ENCODE results near the gene GAREM1. TPM values are rescaled to one million over a fixed set of nuclear protein-coding genes. Genes with fewer than 3 reads are reported as not detected.

The GAREM1 gene
- polyA plus RNA-seq, 1 of the 3 experiments (the other 2 are of a cell fraction): 2.8 TPM

DNA sequence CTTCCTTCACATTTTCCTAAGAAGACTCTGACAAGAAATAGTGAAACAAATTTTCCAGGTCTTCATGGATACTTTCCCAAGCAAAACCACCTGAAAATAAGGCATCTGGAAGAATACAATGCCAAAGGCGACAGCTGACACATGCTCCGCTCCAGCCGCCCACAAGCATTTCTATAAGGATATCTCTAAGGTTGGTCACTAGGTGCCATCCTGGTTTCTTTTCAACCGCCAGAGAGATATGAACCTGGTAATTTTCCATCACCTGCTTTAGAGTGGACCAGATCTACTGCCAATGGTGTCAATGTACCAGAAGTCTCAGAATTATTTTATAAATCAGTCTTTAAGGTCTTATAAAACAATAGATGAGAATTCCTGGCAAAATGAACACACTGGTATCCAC lies 97.2 kb downstream of the GAREM1 start:
- Histone ChIP-seq H3K9ac (no peak overlapping the region), H3K9me2 (no peaks in the 10 kb centered on the region), H3K27ac (ENCODE audit: low read depth in 2 of 2, low read length in 1 of 2) (no peak overlapping the region), H3F3A (replicated peaks; ENCODE audit: insufficient read depth) (no peaks in the 10 kb centered on the region), H3K36me3 (replicated peaks in 1 of 2; ENCODE audit: control insufficient read depth in 1 of 2, insufficient read depth in 2 of 2, low read length in 1 of 2) (no peaks in the 10 kb centered on the region), H3K27me3 (ENCODE audit: insufficient read depth) (no peaks in the 10 kb centered on the region), H3K4me1 (ENCODE audit: control insufficient read depth in 1 of 2, insufficient read depth in 2 of 2, low read depth in 1 of 2, low read length in 1 of 2) (peaks cover 2 to 6% of the 10 kb centered on the region in 2 experiments; a peak in 2 of 4 replicates), H4K20me1 (ENCODE audit: insufficient read depth) (no peaks in the 10 kb centered on the region), H3K9me3 (no peaks in the 10 kb centered on the region), H3K4me3 (ENCODE audit: low read depth in 2 of 2, low read length in 1 of 2) (no peak overlapping the region), H3K79me2 (ENCODE audit: insufficient read depth) (no peaks in the 10 kb centered on the region), H3K4me2 (no peak overlapping the region), H2AFZ (ENCODE audit: low read depth) (no peak overlapping the region)
- WGBS (ENCODE audit: low lambda C conversion rate): 90% methylated on average over 4 of the region's 4 CpGs
- POLR2A ChIA-PET: no interaction called here
- CTCF ChIA-PET: interaction anchor here (1.1 kb wide), 1 partner anchor 12 kb away, joined by 3 read pairs; no protein-coding TSS in a partner anchor
- TF ChIP-seq SMC3 (IDR thresholded peaks at IDR 0.05; ENCODE audit: low read depth, low read length) (no peak), FOXM1 (IDR thresholded peaks at IDR 0.05; ENCODE audit: low read depth) (no peak), FOSL2 (IDR thresholded peaks at IDR 0.05; ENCODE audit: borderline replicate concordance, low read depth) (no peak), NFIC (IDR thresholded peaks at IDR 0.05; ENCODE audit: borderline replicate concordance) (no peak), MXI1 (IDR thresholded peaks at IDR 0.05; ENCODE audit: low read depth, low read length) (no peak), RCOR1 (IDR thresholded peaks at IDR 0.05; ENCODE audit: low read length) (no peak), EP300 (IDR thresholded peaks at IDR 0.05; ENCODE audit: borderline replicate concordance in 1 of 2, low read depth in 1 of 2, low read length in 1 of 2) (no peak), RXRA (IDR thresholded peaks at IDR 0.05; ENCODE audit: borderline replicate concordance, low read depth) (no peak), JUND (IDR thresholded peaks at IDR 0.05) (no peak)
- TF ChIP-seq, protein P1, sequence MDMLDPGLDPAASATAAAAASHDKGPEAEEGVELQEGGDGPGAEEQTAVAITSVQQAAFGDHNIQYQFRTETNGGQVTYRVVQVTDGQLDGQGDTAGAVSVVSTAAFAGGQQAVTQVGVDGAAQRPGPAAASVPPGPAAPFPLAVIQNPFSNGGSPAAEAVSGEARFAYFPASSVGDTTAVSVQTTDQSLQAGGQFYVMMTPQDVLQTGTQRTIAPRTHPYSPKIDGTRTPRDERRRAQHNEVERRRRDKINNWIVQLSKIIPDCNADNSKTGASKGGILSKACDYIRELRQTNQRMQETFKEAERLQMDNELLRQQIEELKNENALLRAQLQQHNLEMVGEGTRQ (IDR thresholded peaks at IDR 0.05; ENCODE audit: borderline replicate concordance, low read depth, low read length): no peak
- TF ChIP-seq, protein P2, sequence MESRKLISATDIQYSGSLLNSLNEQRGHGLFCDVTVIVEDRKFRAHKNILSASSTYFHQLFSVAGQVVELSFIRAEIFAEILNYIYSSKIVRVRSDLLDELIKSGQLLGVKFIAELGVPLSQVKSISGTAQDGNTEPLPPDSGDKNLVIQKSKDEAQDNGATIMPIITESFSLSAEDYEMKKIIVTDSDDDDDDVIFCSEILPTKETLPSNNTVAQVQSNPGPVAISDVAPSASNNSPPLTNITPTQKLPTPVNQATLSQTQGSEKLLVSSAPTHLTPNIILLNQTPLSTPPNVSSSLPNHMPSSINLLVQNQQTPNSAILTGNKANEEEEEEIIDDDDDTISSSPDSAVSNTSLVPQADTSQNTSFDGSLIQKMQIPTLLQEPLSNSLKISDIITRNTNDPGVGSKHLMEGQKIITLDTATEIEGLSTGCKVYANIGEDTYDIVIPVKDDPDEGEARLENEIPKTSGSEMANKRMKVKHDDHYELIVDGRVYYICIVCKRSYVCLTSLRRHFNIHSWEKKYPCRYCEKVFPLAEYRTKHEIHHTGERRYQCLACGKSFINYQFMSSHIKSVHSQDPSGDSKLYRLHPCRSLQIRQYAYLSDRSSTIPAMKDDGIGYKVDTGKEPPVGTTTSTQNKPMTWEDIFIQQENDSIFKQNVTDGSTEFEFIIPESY (IDR thresholded peaks at IDR 0.05; ENCODE audit: borderline replicate concordance, low read depth): no peak
- no peak for DNase-seq

DNA sequence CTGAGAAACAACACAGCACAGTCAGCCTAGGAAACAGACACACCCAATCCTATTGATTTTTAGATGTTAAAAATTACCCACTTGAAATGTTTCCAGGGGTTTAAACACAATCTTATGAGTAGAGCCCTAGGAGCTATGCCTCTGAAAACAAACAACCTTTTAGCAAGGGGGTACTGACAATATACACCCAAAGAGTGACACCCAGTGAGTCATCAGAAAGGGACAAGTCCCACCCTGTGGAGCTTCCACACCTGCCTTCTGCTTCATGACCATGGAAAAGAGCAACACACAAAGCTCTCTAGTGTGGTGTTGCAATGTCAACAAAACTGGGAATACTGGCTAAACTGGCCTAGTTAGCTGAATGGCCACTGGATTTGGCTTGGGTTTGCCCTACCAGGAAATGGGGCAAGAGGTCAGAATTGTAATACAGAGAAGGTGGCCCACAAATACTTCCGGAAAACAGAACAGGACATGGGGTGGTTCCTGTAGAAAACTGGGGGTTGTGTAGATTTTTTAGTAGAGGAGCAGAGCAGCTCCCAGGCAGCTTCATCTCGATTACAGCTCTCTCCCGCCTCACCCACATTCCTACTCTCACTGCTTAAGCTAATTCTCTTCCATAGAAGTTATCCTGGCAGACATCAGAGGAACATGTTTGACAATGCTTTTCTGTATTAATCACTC lies 98.2 kb downstream of the GAREM1 start:
- ChIA-PET POLR2A (no interaction called here), CTCF (interaction anchor here (1.4 kb wide), 1 partner anchor 14 kb away, joined by 3 read pairs; no protein-coding TSS in a partner anchor)
- H3K4me1 ChIP-seq (ENCODE audit: control insufficient read depth in 1 of 2, insufficient read depth in 2 of 2, low read depth in 1 of 2, low read length in 1 of 2): peaks cover 2 to 6% of the 10 kb centered on the region in 2 experiments; a peak in 2 of 4 replicates
- no peak overlapping the region for H3K9ac ChIP-seq
- TF ChIP-seq RCOR1 (IDR thresholded peaks at IDR 0.05; ENCODE audit: low read length): no peak
- TF ChIP-seq, protein P3, sequence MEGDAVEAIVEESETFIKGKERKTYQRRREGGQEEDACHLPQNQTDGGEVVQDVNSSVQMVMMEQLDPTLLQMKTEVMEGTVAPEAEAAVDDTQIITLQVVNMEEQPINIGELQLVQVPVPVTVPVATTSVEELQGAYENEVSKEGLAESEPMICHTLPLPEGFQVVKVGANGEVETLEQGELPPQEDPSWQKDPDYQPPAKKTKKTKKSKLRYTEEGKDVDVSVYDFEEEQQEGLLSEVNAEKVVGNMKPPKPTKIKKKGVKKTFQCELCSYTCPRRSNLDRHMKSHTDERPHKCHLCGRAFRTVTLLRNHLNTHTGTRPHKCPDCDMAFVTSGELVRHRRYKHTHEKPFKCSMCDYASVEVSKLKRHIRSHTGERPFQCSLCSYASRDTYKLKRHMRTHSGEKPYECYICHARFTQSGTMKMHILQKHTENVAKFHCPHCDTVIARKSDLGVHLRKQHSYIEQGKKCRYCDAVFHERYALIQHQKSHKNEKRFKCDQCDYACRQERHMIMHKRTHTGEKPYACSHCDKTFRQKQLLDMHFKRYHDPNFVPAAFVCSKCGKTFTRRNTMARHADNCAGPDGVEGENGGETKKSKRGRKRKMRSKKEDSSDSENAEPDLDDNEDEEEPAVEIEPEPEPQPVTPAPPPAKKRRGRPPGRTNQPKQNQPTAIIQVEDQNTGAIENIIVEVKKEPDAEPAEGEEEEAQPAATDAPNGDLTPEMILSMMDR (IDR thresholded peaks at IDR 0.05): no peak
- no peak for TF ChIP-seq EP300 (IDR thresholded peaks at IDR 0.05; ENCODE audit: borderline replicate concordance in 1 of 2, low read depth in 1 of 2, low read length in 1 of 2)
- TF ChIP-seq, protein P4, sequence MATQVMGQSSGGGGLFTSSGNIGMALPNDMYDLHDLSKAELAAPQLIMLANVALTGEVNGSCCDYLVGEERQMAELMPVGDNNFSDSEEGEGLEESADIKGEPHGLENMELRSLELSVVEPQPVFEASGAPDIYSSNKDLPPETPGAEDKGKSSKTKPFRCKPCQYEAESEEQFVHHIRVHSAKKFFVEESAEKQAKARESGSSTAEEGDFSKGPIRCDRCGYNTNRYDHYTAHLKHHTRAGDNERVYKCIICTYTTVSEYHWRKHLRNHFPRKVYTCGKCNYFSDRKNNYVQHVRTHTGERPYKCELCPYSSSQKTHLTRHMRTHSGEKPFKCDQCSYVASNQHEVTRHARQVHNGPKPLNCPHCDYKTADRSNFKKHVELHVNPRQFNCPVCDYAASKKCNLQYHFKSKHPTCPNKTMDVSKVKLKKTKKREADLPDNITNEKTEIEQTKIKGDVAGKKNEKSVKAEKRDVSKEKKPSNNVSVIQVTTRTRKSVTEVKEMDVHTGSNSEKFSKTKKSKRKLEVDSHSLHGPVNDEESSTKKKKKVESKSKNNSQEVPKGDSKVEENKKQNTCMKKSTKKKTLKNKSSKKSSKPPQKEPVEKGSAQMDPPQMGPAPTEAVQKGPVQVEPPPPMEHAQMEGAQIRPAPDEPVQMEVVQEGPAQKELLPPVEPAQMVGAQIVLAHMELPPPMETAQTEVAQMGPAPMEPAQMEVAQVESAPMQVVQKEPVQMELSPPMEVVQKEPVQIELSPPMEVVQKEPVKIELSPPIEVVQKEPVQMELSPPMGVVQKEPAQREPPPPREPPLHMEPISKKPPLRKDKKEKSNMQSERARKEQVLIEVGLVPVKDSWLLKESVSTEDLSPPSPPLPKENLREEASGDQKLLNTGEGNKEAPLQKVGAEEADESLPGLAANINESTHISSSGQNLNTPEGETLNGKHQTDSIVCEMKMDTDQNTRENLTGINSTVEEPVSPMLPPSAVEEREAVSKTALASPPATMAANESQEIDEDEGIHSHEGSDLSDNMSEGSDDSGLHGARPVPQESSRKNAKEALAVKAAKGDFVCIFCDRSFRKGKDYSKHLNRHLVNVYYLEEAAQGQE (IDR thresholded peaks at IDR 0.05; ENCODE audit: low read depth, low read length): no peak
- TF ChIP-seq RAD21 (IDR thresholded peaks at IDR 0.05; ENCODE audit: low read length): no peak
- no peak for TF ChIP-seq YY1 (IDR thresholded peaks at IDR 0.05; ENCODE audit: low read depth)
- no peak for TF ChIP-seq NRF1 (IDR thresholded peaks at IDR 0.05; ENCODE audit: low read depth, low read length)
- no peak for TF ChIP-seq SIN3A (IDR thresholded peaks at IDR 0.05; ENCODE audit: borderline replicate concordance, low read depth, low read length)
- no peak for TF ChIP-seq TEAD4 (IDR thresholded peaks at IDR 0.05; ENCODE audit: borderline replicate concordance, insufficient read depth)
- no peaks in the 10 kb centered on the region for H3K79me2 ChIP-seq (ENCODE audit: insufficient read depth)
- WGBS (ENCODE audit: low lambda C conversion rate): 91% methylated on average over 3 of the region's 3 CpGs
- no peaks in the 10 kb centered on the region for H4K20me1 ChIP-seq (ENCODE audit: insufficient read depth)
- H3K9me2 ChIP-seq: no peaks in the 10 kb centered on the region
- no peak for DNase-seq
- no peak overlapping the region for H2AFZ ChIP-seq (ENCODE audit: low read depth)
- no peak overlapping the region for H3K4me2 ChIP-seq
- H3F3A ChIP-seq (replicated peaks; ENCODE audit: insufficient read depth): no peaks in the 10 kb centered on the region
- H3K9me3 ChIP-seq: no peaks in the 10 kb centered on the region
- no peaks in the 10 kb centered on the region for H3K36me3 ChIP-seq (replicated peaks in 1 of 2; ENCODE audit: control insufficient read depth in 1 of 2, insufficient read depth in 2 of 2, low read length in 1 of 2)
- no peak overlapping the region for H3K27ac ChIP-seq (ENCODE audit: low read depth in 2 of 2, low read length in 1 of 2)
- no peaks in the 10 kb centered on the region for H3K27me3 ChIP-seq (ENCODE audit: insufficient read depth)
- H3K4me3 ChIP-seq (ENCODE audit: low read depth in 2 of 2, low read length in 1 of 2): no peak overlapping the region
